Heart left ventricle (tissue), 13 donors: Measurements from ENCODE around the gene USP13.

Experiments used
- POLR2A ChIP-seq, 2 donors: fragments of 450-650 bp; IDR thresholded peaks; one replicate each; pipeline ENCODE4 v1.6.1; 2017; ENCODE audit warnings: antibody characterized with exemption in 2 of 2, mild to moderate bottlenecking in 2 of 2, moderate library complexity in 2 of 2
- TF ChIP-seq, protein P1 (sequence below), 12 donors: fragments of 200-600 bp; sonication (generic) in 4 of 12; IDR thresholded peaks; one replicate each; pipeline versions ENCODE4 v1.5.0 to v1.8.0; 2018 to 2022; ENCODE audit warnings: antibody characterized with exemption in 12 of 12, mild to moderate bottlenecking in 5 of 12
- donor health status: ischemic (EF 13 %, LVEDD 7.1; RV severe dilation, severe dysfunction).
- donor health status: DM: no; HTN: yes; CAD: no.
- donor health status: DM: no; HTN: no; CAD: no.
- donor health status: ischemic (EF 25% LVEDD 6.9; RV normal size, moderate dysfunction).
- donor health status: ischemic (EF 25% LVEDD 5.7; RV mildly dilated, moderate dysfunction).
- donor health status: ischemic (EF 35%, LVEDD 5.7; RV mildly dilated, moderate dysfunction).
- donor health status: nonischemic (EF 11% LVEDD 7.7; RV severe dilation, severe dysfunction).
- donor health status: DM: yes; HTN: yes; CAD: no.
- donor health status: PGD.
- donor health status: ischemic (EF 29% LVEDD 5.4; RV normal size, mild dysfunction).
- donor health status: nonischemic (EF 23%, LVEDD 6.1; RV moderate dilation, normal function).

DNA sequence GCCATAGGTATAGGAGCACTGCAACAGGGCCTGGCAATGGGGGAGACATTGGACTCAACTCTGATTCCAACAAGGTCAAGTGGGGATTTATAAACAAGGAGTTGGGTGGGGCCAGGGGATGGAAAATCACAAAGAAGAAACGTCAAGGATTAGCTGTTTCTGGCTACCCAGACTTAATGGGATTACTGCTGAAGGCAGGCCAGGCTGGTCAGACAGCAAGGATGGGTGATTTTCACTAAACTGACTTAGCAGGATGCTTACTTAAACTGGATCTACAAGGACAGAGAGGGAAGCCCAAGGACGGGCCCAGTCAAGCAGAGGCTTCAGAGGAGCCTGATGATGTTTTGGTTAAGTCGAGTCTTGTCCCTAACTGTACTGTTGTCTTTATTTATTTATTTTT is 76.2 kb downstream of the USP13 start:
- TF ChIP-seq POLR2A (IDR thresholded peaks at IDR 0.05) = no peak
- TF ChIP-seq, protein P1, sequence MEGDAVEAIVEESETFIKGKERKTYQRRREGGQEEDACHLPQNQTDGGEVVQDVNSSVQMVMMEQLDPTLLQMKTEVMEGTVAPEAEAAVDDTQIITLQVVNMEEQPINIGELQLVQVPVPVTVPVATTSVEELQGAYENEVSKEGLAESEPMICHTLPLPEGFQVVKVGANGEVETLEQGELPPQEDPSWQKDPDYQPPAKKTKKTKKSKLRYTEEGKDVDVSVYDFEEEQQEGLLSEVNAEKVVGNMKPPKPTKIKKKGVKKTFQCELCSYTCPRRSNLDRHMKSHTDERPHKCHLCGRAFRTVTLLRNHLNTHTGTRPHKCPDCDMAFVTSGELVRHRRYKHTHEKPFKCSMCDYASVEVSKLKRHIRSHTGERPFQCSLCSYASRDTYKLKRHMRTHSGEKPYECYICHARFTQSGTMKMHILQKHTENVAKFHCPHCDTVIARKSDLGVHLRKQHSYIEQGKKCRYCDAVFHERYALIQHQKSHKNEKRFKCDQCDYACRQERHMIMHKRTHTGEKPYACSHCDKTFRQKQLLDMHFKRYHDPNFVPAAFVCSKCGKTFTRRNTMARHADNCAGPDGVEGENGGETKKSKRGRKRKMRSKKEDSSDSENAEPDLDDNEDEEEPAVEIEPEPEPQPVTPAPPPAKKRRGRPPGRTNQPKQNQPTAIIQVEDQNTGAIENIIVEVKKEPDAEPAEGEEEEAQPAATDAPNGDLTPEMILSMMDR (IDR thresholded peaks at IDR 0.05) = no peak
